Fibroblast of lung (primary cell): ENCODE results near the gene ELOVL1.

ENCODE experiments used
- EZH2 ChIP-seq: IDR thresholded peaks from 2 replicates; pipeline ENCODE4 v1.5.1; 2012; ENCODE audit warnings: low read length, control low read depth, mild to moderate bottlenecking; ENCODE audit errors: missing control alignments
- TF ChIP-seq, protein P1 (sequence below), 2 donors: IDR thresholded peaks in 1 of 2; conservative IDR thresholded peaks in 1 of 2; 1 replicate in 1 of 2; 2 replicates in 1 of 2; pipeline ENCODE4 v1.5.1; 2011 to 2012; ENCODE audit warnings: low read length in 2 of 2, control low read depth in 1 of 2, inconsistent platforms in 1 of 2, low read depth in 1 of 2, mild to moderate bottlenecking in 1 of 2

DNA sequence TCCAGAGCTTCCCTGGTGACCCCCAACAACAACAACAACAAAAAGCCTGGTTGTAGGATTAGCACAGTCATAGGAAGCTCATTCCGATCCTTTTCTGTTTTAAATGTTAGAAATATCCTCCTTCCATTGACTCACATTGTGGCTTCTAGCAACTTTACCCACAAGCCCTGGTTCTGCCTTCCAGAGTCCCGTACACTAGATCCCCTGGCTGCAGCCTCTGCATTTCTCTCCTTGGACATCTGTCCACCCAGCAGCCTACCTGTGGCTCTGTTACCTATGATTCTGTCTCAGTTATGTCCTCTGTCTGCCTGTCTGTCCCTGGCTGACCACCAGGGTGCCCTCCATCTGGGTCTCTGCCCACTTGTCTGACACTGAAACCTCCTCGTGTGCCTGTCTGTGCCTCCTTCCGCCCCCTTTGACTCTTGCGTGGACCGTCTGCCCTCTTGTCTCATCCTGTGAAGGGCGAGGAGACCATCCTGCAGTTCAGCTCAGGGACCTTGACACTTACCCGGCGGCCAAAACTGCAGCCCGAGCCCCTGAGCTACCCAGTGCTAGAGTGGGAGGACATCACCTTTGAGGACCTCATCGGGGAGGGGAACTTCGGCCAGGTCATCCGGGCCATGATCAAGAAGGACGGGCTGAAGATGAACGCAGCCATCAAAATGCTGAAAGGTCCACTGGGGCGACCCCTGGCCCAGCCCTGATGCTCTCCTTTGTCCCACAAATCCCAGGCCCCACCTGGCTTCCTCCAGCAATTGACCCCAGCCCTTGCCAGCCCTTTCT is 50.9 kb downstream of the ELOVL1 start:
- TF ChIP-seq, protein P1, sequence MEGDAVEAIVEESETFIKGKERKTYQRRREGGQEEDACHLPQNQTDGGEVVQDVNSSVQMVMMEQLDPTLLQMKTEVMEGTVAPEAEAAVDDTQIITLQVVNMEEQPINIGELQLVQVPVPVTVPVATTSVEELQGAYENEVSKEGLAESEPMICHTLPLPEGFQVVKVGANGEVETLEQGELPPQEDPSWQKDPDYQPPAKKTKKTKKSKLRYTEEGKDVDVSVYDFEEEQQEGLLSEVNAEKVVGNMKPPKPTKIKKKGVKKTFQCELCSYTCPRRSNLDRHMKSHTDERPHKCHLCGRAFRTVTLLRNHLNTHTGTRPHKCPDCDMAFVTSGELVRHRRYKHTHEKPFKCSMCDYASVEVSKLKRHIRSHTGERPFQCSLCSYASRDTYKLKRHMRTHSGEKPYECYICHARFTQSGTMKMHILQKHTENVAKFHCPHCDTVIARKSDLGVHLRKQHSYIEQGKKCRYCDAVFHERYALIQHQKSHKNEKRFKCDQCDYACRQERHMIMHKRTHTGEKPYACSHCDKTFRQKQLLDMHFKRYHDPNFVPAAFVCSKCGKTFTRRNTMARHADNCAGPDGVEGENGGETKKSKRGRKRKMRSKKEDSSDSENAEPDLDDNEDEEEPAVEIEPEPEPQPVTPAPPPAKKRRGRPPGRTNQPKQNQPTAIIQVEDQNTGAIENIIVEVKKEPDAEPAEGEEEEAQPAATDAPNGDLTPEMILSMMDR (conservative IDR thresholded peaks at IDR 0.05 in 1 of 2, IDR thresholded peaks at IDR 0.05 in 1 of 2; ENCODE audit: low read depth in 1 of 2, low read length in 2 of 2), result peak in 1 of 2 donors; percentile 8
- no peak for TF ChIP-seq EZH2
